ENCODE results near the gene HMGA1.
A peak's percentile ranks its signal among the peaks of the same experiment; 100 is the strongest.

The HMGA1 gene

DNA sequence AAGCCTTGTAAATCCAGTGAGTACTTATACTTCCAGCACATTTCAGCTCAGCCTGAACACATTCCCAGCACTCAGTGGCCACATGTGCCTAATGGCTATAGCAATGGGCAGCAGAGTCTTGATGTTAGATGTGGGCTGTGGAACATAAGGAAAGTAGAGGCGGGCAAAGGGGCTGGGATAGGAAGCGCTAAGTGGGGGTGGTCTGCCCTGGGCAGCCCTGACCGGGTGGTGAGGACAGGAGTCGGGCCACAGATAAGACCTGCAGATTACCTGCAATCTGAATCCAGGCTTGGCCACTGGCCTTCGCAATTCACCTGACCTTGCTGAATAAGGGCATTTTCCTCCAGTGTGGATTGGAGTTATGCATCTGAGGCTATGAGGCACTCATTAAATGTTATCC lies 11.1 kb upstream of the HMGA1 start:
- no peak for DNase-seq

- DNase-seq = no peak
Observed at GRCh38 chr6:34226066-34226465, 10.6 kb upstream of the HMGA1 start.

GRCh38 chr6:34226731-34227586 lies 9.7 kb upstream of the HMGA1 start:
- no peak for DNase-seq

GRCh38 chr6:34227761-34228421 lies 8.8 kb upstream of the HMGA1 start:
- DNase-seq = no peak

- no peak for DNase-seq
Observed at GRCh38 chr6:34229877-34230276, 6.8 kb upstream of the HMGA1 start.

- DNase-seq = no peak
Observed at GRCh38 chr6:34230653-34231371, 5.9 kb upstream of the HMGA1 start.

DNA sequence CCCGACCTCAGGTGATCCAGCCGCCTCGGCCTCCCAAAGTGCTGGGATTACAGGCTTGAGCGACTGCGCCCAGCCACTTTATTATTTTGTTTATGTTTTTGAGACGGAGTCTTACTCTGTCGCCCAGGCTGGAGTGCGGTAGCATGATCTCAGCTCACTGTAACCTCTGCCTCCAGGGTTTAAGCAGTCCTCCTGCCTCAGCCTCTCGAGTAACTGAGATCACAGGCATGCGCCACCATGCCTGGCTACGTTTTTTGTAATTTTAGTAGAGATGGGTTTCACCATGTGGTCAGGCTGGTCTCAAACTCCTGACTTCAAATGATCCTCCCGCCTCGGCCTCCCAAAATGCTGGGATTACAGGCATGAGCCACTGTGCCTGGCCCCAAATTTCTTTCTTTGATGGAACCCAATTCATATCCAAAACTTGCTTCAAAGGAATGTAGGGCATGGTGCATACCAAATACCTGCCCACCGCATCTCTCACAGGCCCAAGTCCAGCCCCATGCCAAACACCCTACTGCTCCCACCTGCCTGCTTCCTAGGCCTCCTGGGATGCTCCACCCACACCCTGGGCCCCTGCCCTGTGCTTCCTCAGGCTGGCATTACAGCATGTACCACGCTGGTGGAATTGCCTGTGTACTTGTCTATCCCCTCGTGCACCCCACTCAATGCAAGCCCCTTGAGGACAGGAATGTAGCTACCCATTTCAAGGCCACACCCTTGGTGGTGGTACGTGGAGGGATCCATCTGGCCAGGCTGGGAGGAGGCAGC lies 4.9 kb upstream of the HMGA1 start:
- DNase-seq = no peak

DNA sequence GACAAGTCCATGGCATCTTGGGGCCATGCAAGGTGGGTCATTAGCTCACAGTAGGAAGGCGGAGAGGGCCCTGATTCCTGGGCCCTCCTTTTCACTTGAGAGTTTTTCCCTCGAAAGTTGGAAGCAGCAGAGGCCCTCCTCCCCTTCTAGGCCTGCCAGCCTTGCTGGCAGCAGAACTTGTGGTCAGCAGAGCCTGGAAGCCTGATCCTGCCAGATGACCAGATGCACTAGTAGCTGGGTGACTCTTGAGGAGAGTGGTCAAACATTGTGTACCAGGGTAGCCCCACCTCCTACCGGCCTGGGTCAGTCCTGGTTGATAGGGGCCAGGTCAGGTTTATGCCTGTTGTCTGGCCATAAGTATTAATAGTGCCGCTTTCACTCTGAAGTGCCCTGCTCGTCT lies 3.8 kb upstream of the HMGA1 start:
- DNase-seq = no peak

DNA sequence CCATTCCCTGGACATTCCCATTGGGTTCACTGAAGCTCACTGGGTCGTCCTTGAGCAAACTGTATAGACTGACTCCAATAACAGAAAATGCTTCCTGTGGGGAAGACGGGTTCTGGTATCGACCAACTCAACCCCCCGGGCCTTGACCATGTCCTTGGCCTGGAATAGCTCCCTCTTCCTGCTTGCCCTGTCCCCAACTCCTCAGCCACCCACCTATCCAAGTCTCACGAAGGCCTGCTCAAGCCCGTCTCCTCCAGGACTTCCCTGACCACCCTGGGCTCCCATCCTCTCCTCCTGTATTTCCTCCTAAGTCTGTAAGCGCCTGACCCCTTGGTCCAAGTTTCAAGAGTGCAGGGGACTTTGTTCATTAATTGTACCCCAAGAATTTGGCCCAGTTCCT lies 2.8 kb upstream of the HMGA1 start:
- DNase-seq = no peak

- no peak for DNase-seq
Observed at GRCh38 chr6:34234667-34235306, 1.9 kb upstream of the HMGA1 start.

DNA sequence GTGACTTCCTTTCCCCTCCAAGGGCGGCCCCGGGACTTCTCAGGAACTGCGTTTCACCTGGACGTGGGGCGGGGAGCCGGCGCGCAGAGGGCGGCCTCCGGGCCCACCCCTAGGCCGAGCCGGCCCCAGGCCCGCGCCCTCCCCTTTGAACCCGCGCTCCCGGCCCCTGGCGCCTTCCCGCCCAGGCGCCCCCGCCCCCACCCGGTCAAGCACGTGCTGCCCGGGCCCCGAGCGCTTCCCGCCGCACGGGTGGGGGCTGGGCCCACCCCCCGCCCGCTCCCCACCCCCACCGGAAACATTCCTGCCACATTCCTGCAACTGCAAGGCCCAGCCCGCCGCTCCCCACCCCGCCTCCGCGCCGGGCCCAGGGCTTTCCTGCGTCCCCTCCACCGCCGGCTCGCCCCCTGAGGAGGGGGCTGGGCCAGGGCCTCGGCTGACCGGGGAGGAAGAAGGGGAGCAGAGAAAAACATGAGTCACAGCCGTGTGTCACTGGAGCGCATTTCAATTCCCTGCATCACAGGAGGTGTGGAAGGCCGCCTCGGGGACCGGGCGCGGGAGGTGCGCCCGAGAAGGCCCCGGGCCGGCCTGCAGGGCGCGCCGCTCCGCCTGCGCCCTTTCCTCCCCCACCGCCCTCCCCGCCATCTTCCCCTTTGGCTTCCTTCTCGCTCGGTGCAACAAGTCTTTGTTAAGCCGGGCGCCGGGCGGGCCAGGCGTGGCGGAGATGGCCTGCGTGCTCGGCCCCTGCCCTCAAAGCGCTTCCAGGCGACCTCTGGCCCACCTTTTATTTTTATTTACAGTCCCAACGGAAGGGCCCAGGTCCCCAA lies 1.2 kb upstream of the HMGA1 start:
- DNase-seq = no peak

GRCh38 chr6:34236131-34236442 lies 586 bp upstream of the HMGA1 start:
- DNase-seq = no peak

GRCh38 chr6:34237316-34237721 lies 646 bp downstream of the HMGA1 start:
- no peak for DNase-seq

DNA sequence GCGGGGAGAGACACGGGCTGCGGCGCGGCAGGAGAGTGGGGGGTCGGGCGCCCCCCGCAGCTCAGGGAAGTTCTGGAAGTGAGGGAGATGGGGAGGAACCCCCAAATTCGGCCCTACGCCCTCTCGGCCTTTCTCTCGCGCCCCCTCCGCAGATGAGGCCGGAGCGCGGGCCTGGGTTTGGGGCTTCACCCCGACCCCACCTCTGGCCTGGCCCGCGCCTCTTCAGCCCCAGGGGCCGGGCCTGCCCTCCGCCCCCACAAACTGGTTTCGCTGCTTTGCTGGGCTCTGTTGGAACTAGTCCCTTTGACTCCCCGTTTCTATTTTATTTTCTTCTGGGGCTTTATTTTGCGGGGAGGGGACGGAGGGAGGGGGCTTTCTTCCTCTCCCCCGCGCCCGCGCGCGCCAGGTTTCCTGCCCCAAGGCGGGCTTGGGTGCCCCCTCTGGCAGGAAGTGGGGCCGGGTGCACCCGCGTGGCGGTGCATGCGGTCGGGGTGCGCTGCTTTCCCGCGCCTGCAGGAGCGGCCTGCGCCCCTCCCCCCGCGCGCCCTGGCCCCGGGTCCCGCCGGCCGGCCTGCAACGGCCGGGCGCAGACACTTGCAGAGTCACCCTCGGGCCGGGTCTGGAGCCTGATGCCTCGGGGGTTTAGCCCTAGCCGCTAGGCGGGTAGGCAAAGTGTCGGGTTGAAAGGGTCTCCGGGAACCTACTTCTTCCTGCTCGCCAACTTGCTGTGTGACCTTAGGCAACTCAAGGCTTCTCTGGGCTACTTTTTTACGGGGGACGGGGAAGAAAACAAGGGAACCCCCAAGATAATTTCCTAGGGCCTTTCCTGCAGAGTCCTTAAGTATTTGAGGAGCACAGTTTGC lies 1.3 kb downstream of the HMGA1 start:
- peak in 1 of 2 experiments; percentile 13 for DNase-seq

GRCh38 chr6:34238585-34239499 lies 2.2 kb downstream of the HMGA1 start:
- DNase-seq = no peak

DNA sequence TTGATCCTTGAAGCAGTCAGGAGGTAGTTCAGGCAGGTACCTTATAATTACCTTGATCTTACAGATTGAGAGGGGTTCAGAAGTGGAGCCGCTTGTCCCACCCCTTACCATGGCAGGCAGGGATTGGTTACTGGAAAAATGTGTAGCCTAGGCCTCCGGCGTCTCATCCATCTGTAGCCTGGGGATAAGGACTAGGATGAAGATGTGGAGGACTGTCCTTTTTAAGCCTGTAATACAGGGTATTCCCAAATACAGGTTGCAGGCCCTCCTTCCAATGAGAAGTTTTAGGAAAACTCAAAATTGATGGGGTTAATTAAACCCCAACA lies 2.8 kb downstream of the HMGA1 start:
- no peak for DNase-seq

DNA sequence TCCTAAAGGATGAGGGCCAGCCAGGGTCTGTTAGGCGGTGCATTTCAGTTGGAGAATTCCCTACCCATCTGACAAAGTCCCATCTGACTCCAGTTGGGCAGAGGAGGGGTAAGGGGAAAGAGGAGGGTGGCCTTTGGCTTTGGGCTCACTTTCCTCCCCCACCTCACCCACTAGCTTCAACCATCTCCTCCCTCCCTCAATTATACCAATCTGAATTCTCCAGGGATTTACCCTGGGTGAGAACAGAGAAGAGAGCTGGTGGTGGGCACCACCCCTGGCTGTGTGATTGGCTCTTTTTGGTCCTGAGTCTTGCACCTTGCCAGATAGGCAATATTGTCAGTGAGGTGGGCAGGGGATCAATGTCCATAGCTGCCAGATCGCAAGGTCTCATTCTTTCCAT lies 3.2 kb downstream of the HMGA1 start:
- no peak for DNase-seq

DNA sequence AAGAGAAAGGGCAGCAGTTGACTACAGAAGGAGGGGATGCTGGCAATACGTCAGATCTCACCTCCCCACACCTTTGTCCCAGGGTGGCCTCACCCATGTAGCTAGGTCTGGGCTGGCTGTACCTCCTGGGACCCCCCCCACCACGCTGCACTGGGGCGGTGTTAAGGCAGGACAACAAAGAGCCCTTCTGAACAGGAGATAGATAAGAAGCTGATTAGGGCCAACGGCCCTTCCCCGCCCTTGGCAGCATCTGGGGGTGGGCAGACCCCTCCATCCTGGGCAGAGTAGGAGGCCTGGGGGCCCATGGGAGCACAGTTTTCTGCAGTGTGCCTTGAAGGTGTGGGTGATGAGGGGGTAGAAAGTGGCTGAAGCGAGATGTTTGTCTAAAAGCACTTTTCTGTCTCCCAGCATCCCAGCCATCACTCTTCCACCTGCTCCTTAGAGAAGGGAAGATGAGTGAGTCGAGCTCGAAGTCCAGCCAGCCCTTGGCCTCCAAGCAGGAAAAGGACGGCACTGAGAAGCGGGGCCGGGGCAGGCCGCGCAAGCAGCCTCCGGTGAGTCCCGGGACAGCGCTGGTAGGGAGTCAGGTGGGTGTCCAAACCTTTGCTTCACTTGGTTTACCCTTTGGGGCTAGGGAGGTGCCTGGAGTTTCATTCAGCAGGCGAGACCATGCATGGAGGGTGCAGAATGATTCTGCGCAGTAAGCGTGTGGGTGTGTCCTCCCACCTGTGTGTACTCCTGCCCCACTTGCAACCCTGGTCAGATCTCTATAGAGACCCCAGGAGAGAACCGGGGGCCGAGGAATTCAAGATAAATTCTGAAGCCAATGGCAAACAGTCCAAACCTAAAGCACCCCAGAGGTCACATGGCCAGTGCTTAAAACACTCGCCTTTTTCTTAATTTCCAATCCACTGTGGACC lies 3.9 kb downstream of the HMGA1 start:
- no peak for DNase-seq
